ENCODE data around the gene FKBP8. TPM values are rescaled to one million over a fixed set of nuclear protein-coding genes. Genes with fewer than 3 reads are reported as not detected.
"Not testable (repeated sequence)": the region's sequence is repeated elsewhere in the genome, so short reads cannot be mapped to it uniquely, and the experiment has no call there.

Gene FKBP8
- total RNA-seq, 1 donor: 209 TPM

- no peak overlapping the region for H3K4me3 ChIP-seq (ENCODE audit: low read depth, low read length)
- TF ChIP-seq, protein P1, sequence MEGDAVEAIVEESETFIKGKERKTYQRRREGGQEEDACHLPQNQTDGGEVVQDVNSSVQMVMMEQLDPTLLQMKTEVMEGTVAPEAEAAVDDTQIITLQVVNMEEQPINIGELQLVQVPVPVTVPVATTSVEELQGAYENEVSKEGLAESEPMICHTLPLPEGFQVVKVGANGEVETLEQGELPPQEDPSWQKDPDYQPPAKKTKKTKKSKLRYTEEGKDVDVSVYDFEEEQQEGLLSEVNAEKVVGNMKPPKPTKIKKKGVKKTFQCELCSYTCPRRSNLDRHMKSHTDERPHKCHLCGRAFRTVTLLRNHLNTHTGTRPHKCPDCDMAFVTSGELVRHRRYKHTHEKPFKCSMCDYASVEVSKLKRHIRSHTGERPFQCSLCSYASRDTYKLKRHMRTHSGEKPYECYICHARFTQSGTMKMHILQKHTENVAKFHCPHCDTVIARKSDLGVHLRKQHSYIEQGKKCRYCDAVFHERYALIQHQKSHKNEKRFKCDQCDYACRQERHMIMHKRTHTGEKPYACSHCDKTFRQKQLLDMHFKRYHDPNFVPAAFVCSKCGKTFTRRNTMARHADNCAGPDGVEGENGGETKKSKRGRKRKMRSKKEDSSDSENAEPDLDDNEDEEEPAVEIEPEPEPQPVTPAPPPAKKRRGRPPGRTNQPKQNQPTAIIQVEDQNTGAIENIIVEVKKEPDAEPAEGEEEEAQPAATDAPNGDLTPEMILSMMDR (IDR thresholded peaks at IDR 0.05; ENCODE audit: insufficient read depth, low read depth, low read length): no peak
- no peak for DNase-seq (ENCODE audit: low read depth)
These were observed 11.0 kb downstream of the FKBP8 start for GRCh38 chr19:18532168-18532890.

- TF ChIP-seq, protein P1 (IDR thresholded peaks at IDR 0.05; ENCODE audit: insufficient read depth, low read depth, low read length): no peak
- H3K4me3 ChIP-seq (ENCODE audit: low read depth, low read length): no peak overlapping the region
- no peak for DNase-seq (ENCODE audit: low read depth)
These were observed 11.9 kb downstream of the FKBP8 start for GRCh38 chr19:18531485-18531884.

DNA sequence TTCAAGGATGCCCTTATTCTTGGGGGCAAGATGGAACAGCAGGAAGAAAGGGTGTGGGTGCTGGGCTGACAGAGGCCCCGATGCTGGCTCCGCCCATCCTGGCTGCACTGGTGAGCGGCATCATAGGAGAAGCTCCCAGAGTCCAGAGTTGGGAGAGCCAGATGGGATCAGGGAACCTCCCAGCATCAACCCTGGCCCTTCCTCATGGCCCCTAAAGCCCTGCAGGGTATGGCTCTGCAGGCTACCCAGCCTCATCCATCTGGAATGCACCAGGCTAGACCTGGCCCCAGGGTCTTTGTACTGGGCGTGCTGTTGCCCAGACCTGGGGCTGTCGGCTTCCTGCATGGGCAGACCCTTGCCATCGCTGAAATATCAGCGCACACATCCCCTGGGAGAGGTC, 13.6 kb downstream of the FKBP8 start:
- TF ChIP-seq, protein P1 (IDR thresholded peaks at IDR 0.05; ENCODE audit: insufficient read depth, low read depth, low read length): no peak
- H3K4me3 ChIP-seq (ENCODE audit: low read depth, low read length): no peak overlapping the region
- no peak for DNase-seq (ENCODE audit: low read depth)

DNA sequence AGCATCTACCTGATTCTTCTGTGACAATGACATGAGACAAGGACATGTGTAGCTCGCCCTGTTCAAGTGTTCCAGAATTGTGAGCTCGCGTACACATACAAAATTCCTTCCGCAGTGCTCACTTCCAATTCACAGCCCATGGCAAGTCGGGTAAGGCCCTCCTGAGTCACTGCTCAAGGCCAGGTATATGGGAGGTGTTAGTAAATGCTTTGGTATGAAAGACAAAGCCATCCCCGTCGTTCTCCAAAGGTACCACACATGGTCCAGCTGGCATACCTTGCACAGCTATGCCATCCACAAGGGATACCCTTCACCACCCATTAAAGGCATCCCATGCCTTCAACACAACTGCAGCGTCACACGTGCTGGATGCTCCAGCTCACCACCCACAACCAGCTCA, 17.1 kb downstream of the FKBP8 start:
- TF ChIP-seq, protein P1 (IDR thresholded peaks at IDR 0.05; ENCODE audit: insufficient read depth, low read depth, low read length): no peak
- DNase-seq (ENCODE audit: low read depth): no peak
- H3K4me3 ChIP-seq (ENCODE audit: low read depth, low read length): no peak overlapping the region

DNA sequence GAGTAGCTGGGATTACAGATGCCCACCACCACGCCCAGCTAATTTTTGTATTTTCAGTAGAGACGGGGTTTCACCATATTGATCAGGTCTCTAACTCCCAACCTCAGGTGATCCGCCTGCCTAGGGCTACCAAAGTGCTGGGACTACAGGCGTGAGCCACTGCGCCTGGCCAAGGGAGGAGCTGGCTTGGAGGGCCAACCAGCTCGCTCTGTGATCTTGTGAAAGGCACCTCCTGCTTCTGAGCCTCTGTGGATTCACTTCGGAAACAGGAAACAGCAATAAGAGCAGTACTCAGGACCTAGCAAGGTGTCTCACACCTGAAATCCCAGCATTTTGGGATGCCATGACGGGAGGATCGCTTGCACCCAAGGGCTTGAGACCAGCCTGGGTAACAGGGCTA, 19.5 kb downstream of the FKBP8 start:
- no peak for DNase-seq (ENCODE audit: low read depth)
- no peak overlapping the region for H3K4me3 ChIP-seq (ENCODE audit: low read depth, low read length)
- TF ChIP-seq, protein P1 (IDR thresholded peaks at IDR 0.05; ENCODE audit: insufficient read depth, low read depth, low read length): no peak

DNA sequence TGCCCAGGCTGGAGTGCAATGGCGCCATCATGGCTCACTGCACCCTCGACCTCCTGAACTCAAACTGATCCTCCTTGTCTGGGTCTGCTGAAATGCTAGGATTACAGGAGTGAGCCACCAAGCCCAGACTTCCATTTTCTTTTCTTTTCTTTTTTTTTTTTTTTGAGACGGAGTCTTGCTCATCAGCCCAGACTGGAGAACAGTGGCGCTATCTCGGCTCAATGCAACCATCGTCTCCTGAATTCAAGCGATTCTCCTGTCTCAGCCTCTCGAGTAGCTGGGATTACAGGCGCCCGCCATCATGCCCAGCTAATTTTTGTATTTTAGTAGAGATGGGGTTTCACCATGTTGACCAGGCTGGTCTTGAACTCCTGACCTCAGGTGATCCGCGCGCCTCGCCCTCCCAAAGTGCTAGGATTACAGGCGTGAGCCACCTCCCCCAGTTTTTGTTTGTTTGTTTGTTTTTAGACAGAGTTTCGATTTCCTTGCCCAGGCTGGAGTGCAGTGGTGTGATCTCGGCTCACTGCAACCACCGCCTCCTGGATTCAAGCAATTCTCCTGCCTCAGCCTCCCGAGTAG, 20.4 kb downstream of the FKBP8 start:
- not testable (repeated sequence) for DNase-seq (ENCODE audit: low read depth)
- peak overlapping the region; percentile 38 for H3K4me3 ChIP-seq (ENCODE audit: low read depth, low read length)

GRCh38 chr19:18522124-18522861, 21.1 kb downstream of the FKBP8 start:
- TF ChIP-seq, protein P1 (IDR thresholded peaks at IDR 0.05; ENCODE audit: insufficient read depth, low read depth, low read length): peak; percentile 12
- peak overlapping the region; percentile 76 for H3K4me3 ChIP-seq (ENCODE audit: low read depth, low read length)
- DNase-seq (ENCODE audit: low read depth): peak; percentile 100

Data from fibroblast of villous mesenchyme (primary cell).